ENCODE measurements around the gene AGXT.

Gene AGXT

DNA sequence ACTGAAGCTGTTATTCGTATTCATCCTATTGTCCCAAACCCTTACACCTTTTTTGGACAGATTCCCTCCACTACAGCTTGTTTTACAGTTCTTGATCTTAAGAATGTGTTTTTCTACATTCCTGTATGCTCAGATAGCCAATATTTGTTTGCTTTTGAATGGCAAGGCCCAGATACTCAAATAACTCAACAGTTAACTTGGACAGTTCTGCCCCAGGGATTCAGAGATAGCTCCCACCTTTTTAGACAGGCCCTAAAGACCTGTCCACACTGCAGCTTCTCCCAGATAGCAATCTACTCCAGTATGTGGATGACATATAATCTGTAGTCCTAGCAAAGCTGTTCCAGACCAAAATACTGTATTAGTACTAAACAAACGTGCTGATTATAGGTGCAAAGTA, 7.1 kb upstream of the AGXT start:
- TF ChIP-seq, protein P1, sequence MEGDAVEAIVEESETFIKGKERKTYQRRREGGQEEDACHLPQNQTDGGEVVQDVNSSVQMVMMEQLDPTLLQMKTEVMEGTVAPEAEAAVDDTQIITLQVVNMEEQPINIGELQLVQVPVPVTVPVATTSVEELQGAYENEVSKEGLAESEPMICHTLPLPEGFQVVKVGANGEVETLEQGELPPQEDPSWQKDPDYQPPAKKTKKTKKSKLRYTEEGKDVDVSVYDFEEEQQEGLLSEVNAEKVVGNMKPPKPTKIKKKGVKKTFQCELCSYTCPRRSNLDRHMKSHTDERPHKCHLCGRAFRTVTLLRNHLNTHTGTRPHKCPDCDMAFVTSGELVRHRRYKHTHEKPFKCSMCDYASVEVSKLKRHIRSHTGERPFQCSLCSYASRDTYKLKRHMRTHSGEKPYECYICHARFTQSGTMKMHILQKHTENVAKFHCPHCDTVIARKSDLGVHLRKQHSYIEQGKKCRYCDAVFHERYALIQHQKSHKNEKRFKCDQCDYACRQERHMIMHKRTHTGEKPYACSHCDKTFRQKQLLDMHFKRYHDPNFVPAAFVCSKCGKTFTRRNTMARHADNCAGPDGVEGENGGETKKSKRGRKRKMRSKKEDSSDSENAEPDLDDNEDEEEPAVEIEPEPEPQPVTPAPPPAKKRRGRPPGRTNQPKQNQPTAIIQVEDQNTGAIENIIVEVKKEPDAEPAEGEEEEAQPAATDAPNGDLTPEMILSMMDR (IDR thresholded peaks at IDR 0.05; ENCODE audit: low read depth, low read length): no peak
- no peak overlapping the region for H3K4me3 ChIP-seq (replicated peaks in 1 of 2; ENCODE audit: low read depth in 2 of 2, low read length in 2 of 2)
- DNase-seq (ENCODE audit: low read depth in 2 of 2): no peak

DNA sequence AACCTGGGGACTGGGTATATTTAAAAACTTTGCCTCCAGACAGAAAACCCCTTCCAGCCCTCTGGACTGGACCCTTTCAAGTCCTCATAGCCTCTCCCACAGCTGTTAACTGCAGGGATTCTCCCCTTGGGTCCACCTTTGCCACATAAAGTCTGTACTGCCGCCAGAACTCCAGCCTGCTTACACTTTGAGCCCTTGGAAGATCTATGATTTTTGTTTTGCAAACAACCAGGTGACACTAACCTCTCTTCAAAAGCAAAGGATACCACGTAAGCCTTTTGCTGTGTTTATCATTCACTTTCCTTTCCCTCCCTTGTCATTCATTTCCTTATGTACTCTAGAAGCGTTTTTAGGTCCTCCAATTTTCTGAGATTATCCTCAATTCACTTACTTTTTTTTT, 4.1 kb upstream of the AGXT start:
- TF ChIP-seq, protein P1 (IDR thresholded peaks at IDR 0.05; ENCODE audit: low read depth, low read length): no peak
- no peak overlapping the region for H3K4me3 ChIP-seq (replicated peaks in 1 of 2; ENCODE audit: low read depth in 2 of 2, low read length in 2 of 2)
- no peak for DNase-seq (ENCODE audit: low read depth in 2 of 2)

DNA sequence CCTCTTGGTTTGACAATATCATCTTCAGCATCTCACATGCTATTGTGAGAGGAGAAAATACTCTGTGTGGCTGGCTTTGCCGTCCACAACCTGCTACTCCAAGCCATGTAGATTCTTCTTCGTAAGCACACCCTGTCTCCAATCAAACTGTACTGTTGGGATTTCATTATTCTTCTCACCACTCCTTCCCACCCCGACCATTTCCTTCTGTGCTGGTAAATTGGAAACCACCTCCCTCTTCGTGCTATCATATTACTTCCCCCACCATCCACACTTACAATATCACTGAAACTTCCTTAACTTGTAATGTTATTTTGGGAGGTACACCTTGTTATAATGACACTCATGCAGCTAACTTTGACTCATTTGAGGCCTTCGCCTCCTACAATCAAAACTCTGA, 3.2 kb upstream of the AGXT start:
- DNase-seq (ENCODE audit: low read depth in 2 of 2): no peak
- TF ChIP-seq, protein P1 (IDR thresholded peaks at IDR 0.05; ENCODE audit: low read depth, low read length): no peak
- H3K4me3 ChIP-seq (replicated peaks in 1 of 2; ENCODE audit: low read depth in 2 of 2, low read length in 2 of 2): no peak overlapping the region

DNA sequence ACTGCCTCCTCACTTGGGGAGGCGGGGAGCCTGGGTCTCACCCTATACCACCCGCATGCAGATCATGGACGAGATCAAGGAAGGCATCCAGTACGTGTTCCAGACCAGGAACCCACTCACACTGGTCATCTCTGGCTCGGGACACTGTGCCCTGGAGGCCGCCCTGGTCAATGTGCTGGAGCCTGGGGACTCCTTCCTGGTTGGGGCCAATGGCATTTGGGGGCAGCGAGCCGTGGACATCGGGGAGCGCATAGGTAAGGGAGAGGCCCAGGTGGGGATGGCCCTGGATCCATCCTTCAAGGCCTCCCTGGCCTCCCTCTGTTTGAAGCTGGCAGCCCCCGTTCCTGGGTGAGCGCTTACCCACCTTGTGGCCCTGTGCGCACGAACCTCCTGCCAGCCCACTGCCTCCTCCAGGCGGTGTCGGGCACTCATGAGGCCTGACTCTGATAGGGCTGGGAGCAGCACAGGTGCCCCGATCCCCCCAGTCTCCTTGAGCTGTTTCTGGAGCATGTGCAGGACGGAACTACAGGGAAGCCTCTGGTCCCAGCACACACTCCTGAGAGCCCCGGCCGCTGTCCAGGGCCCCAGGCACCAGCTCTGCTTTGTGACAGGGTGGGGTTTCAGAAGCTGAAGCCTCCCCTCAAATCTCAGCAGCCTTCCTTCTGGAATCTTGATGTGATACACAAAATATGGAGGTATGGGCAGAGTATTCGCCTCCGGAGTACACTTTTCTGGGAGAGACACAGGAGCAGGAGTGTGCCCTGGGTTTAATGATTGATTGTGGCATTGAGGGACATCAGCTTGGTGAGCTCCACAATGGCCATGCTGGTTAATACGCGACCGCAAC, 708 bp downstream of the AGXT start:
- DNase-seq (ENCODE audit: low read depth in 2 of 2): no peak
- TF ChIP-seq, protein P1 (IDR thresholded peaks at IDR 0.05; ENCODE audit: low read depth, low read length): no peak
- H3K4me3 ChIP-seq (replicated peaks in 1 of 2; ENCODE audit: low read depth in 2 of 2, low read length in 2 of 2): no peak overlapping the region

DNA sequence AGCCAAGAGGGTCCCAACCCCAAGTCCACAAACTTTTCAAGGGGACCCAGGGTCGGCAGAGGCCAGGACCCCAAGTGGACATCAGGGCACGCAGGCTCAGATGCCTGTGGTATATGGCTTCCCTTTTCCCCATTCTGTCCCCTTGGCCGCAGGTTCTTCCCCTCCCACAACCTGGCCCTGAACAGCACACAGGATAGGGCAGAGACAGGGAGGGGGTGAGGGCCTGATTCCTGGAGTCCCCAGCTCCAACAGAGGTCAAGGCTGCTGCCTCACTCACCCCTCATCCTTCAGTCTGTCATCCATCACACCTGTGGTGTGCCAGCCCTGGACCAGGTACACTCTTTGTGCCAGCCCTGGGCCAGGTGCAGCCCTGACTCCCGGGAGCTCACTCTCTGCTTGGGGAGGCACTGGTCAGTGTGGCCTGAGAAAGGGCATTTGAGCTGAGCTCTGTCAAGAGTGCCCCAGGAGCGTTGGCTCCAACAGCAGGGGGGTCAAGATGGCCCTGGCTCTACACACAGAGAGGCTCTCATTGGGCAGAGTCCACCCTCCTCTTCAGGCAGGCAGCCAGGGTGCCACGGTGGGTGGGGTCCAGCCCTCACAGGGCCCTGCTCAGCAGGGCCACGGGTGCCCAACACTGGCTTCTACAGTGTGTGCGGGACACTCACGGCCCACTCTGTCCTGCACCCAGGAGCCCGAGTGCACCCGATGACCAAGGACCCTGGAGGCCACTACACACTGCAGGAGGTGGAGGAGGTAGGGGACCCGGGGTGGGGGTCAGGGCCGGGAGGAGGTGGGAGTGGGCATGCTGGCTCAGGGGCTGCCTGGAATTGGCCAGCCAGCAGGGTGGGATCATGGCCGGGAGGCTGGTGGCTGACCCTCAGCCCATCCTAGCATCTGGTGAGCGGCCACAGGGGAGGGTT, 1.6 kb downstream of the AGXT start:
- TF ChIP-seq, protein P1 (IDR thresholded peaks at IDR 0.05; ENCODE audit: low read depth, low read length): no peak
- DNase-seq (ENCODE audit: low read depth in 2 of 2): no peak

DNA sequence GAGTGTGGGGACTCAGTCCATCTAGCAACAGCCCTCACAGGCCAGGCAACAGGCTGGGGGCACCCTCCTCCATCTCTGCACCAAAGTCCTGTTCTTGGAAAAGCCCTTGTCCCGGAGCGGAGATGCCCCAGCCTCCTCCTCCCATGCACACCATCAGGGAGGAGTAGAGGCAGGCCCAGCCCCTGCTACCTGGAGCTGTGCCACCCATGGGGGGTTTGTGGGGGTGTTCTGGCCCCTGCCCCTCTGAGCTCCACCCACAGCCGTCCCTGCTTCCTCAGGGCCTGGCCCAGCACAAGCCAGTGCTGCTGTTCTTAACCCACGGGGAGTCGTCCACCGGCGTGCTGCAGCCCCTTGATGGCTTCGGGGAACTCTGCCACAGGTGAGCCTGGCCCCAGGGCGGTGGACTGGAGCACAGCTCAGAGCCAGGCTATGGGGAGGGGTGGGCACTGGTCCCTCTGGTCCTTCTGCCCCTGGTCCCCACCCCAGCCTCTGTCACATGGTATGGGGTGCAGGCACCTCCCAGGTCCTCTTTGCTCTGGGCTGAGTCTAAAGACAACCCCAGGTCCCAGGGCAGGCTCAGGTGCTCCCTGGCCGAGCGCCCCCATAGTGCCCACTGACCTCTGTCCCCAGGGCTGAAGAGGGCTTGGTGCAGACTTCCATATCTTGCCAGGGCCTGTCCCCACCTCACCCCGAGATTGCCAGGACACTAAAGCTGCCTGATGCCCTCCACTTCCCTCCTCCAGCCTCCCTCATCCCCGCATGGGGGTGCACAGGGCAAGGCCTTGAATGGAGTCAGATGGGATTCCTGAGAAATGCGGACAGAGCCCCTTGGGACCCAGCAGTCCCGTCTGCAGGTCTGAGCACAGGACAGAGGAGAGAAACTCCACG, 2.7 kb downstream of the AGXT start:
- H3K4me3 ChIP-seq (replicated peaks in 1 of 2; ENCODE audit: low read depth in 2 of 2, low read length in 2 of 2): no peak overlapping the region
- TF ChIP-seq, protein P1 (IDR thresholded peaks at IDR 0.05; ENCODE audit: low read depth, low read length): no peak
- DNase-seq (ENCODE audit: low read depth in 2 of 2): no peak

More for the DNA sequence above, 1.6 kb downstream of the AGXT start:
- H3K4me3 ChIP-seq (replicated peaks in 1 of 2; ENCODE audit: low read depth in 2 of 2, low read length in 2 of 2): no peak overlapping the region
